Stomach (tissue), 4 donors: Measurements from ENCODE around the gene ELN.

ENCODE experiments used
- CTCF ChIP-seq, 7 experiments: fragments of 450-650 bp in 4 of 7; fragments of 200-600 bp in 3 of 7; sonication (generic) in 3 of 7; IDR thresholded peaks; one replicate each; pipeline ENCODE4 v1.5.1; 2016 to 2019; ENCODE audit warnings: antibody characterized with exemption in 7 of 7, control low read depth in 2 of 7, mild to moderate bottlenecking in 1 of 7
- EP300 ChIP-seq: sonication (generic); formaldehyde crosslinking; IDR thresholded peaks from one replicate; pipeline ENCODE4 v1.6.1; 2017; ENCODE audit warnings: antibody characterized with exemption

DNA sequence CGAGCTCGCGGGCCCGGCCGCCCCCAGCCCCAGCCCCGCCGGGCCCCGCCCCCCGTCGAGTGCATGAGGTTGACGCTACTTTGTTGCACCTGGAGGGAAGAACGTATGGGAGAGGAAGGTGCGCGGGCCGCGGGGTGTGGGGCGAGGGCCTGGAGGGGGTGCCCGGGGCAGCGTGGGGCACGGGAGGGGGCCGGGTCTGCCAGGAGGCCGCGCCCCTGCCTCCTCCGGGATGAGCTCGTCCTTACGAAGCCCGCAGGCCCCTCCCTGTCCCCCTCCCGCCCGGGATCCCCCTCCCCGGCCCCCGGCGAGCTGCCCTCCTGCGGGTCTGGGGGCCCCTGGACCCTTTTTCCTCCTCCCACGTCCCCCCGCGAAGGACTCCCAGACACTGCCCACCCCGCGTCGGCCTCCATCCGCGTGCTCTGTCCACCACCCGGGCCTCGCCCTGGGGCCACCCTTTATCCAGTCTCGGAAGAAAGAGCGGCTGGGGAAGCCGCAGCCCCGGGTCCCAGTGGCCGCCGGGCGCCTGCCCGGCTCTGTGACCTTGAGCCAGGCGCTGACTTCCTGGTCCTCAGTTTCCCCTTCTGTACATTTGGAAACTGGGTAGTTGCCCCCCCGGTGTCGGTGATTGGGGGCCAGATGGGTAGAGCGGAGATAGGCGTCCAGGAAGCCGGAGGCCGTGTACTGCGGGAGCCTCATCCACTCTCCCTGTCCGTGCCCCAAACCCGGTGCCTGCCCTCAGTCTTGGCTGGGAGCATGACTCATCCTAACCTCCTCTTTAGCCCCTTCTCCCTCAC, 56.2 kb downstream of the ELN start:
- TF ChIP-seq CTCF (IDR thresholded peaks at IDR 0.05) (no peak), EP300 (no peak)
